Activated B cell treated with CpG ODN at 0.5 μM for 24 hours (primary cell): Measurements from ENCODE around the gene TMEM169. TPM values are rescaled to one million over a fixed set of nuclear protein-coding genes. Genes with fewer than 3 reads are reported as not detected.
"Not testable (repeated sequence)": the region's sequence is repeated elsewhere in the genome, so short reads cannot be mapped to it uniquely, and the experiment has no call there.

Experiments
- ATAC-seq: fragments of 200-7000 bp; cut with Tn5 transposase; one replicate; pipeline ENCODE4 v1.10.0; 2021; ENCODE audit warnings: low read depth, mild to moderate bottlenecking, moderate library complexity
- CTCF ChIA-PET: fragments of 350-600 bp; sonication (Branson Sonifier 250); formaldehyde crosslinking; loops from one replicate; lab custom pipeline; 2021; ENCODE audit warnings: antibody characterized with exemption; lab: Charles Lee
- POLR2A ChIA-PET: fragments of 350-600 bp; sonication (Branson Sonifier 250); formaldehyde crosslinking; loops from one replicate; lab custom pipeline; 2021; ENCODE audit warnings: antibody characterized with exemption; lab: Charles Lee
- DNase-seq: peaks from one replicate; pipeline ENCODE4 v3.0.0; 2022
- H3K27ac Mint-ChIP-seq: one replicate; pipeline ENCODE4 v1.8.0; 2020; ENCODE audit warnings: mixed read lengths
- H3K27me3 Mint-ChIP-seq: one replicate; pipeline ENCODE4 v1.8.0; 2021; ENCODE audit warnings: mixed read lengths
- H3K36me3 Mint-ChIP-seq: one replicate; pipeline ENCODE4 v1.8.0; 2021; ENCODE audit warnings: low read depth, mixed read lengths
- H3K4me1 Mint-ChIP-seq: one replicate; pipeline ENCODE4 v1.8.0; 2021; ENCODE audit warnings: mixed read lengths
- H3K4me3 Mint-ChIP-seq: one replicate; pipeline ENCODE4 v1.8.0; 2020; ENCODE audit warnings: mild to moderate bottlenecking, mixed read lengths
- H3K9me3 Mint-ChIP-seq: one replicate; pipeline ENCODE4 v1.8.0; 2020; ENCODE audit warnings: mixed read lengths
- CTCF ChIP-seq: fragments of 200-600 bp; IDR thresholded peaks from one replicate; pipeline ENCODE4 v1.8.0; 2022; ENCODE audit warnings: antibody characterized with exemption, mild to moderate bottlenecking
- intact Hi-C: fragments of 100-400 bp; cut with micrococcal nuclease; formaldehyde crosslinking; loops from one replicate; pipeline ENCODE4 v1.15.1; 2024
- total RNA-seq: library from RNA; stranded (reverse); gene quantifications from 2 replicates; pipeline ENCODE4 v1.2.3, GENCODE V29; 2022

TMEM169 gene
- total RNA-seq, 1 donor from 2014 or later = 0.40 TPM

- Mint-ChIP-seq H3K27me3 (no peaks in the 10 kb centered on the region), H3K4me1 (peaks cover 11% of the 10 kb centered on the region), H3K36me3 (peaks cover 19% of the 10 kb centered on the region), H3K27ac (no peak overlapping the region), H3K4me3 (no peak overlapping the region), H3K9me3 (no peaks in the 10 kb centered on the region)
- no peak for DNase-seq
- TF ChIP-seq CTCF = no peak
- ChIA-PET POLR2A (no interaction called here), CTCF (no interaction called here)
- no peak for ATAC-seq
- intact Hi-C loops = no loop called here
Observed at GRCh38 chr2:216074380-216074779, 7.3 kb upstream of the TMEM169 start.

GRCh38 chr2:216074794-216075193 is 6.9 kb upstream of the TMEM169 start:
- Mint-ChIP-seq H3K27me3 (no peaks in the 10 kb centered on the region), H3K4me3 (no peak overlapping the region), H3K36me3 (peaks cover 19% of the 10 kb centered on the region), H3K4me1 (peaks cover 11% of the 10 kb centered on the region), H3K9me3 (no peaks in the 10 kb centered on the region), H3K27ac (no peak overlapping the region)
- ATAC-seq (no peak), DNase-seq (no peak)
- intact Hi-C loops = no loop called here
- CTCF ChIA-PET = no interaction called here
- TF ChIP-seq CTCF = no peak
- POLR2A ChIA-PET = no interaction called here

- H3K36me3 Mint-ChIP-seq = peaks cover 19% of the 10 kb centered on the region
- no peaks in the 10 kb centered on the region for H3K27me3 Mint-ChIP-seq
- no peak for ATAC-seq
- intact Hi-C loops = no loop called here
- H3K9me3 Mint-ChIP-seq = no peaks in the 10 kb centered on the region
- H3K27ac Mint-ChIP-seq = no peak overlapping the region
- TF ChIP-seq CTCF = no peak
- peaks cover 14% of the 10 kb centered on the region for H3K4me1 Mint-ChIP-seq
- ChIA-PET CTCF (no interaction called here), POLR2A (no interaction called here)
- H3K4me3 Mint-ChIP-seq = no peak overlapping the region
- DNase-seq = no peak
Observed at GRCh38 chr2:216075510-216076485, 5.9 kb upstream of the TMEM169 start.

- intact Hi-C loops = no loop called here
Observed at GRCh38 chr2:216078776-216079175, 2.9 kb upstream of the TMEM169 start.

GRCh38 chr2:216080048-216080447 is 1.7 kb upstream of the TMEM169 start:
- intact Hi-C loops = loop anchor here (2.0 kb wide), 1 partner anchor 13 kb away; no protein-coding TSS in a partner anchor
- not testable (repeated sequence) for ATAC-seq

More at GRCh38 chr2:216078776-216079175, 2.9 kb upstream of the TMEM169 start:
- H3K36me3 Mint-ChIP-seq = peaks cover 21% of the 10 kb centered on the region
- ATAC-seq (no peak), DNase-seq (no peak)
- TF ChIP-seq CTCF = no peak
- peaks cover 41% of the 10 kb centered on the region for H3K4me1 Mint-ChIP-seq
- H3K9me3 Mint-ChIP-seq = no peaks in the 10 kb centered on the region
- no peak overlapping the region for H3K4me3 Mint-ChIP-seq
- no peaks in the 10 kb centered on the region for H3K27me3 Mint-ChIP-seq
- ChIA-PET POLR2A (interaction anchor here (0.8 kb wide), 1 partner anchor 21 kb away, joined by 4 read pairs; no protein-coding TSS in a partner anchor), CTCF (no interaction called here)
- H3K27ac Mint-ChIP-seq = no peak overlapping the region

More at GRCh38 chr2:216080048-216080447, 1.7 kb upstream of the TMEM169 start:
- H3K9me3 Mint-ChIP-seq, H3K27me3 Mint-ChIP-seq, H3K27ac Mint-ChIP-seq, POLR2A ChIA-PET, DNase-seq, CTCF ChIA-PET, H3K4me3 Mint-ChIP-seq: not testable (repeated sequence)
- peaks cover 45% of the 10 kb centered on the region for H3K4me1 Mint-ChIP-seq
- peaks cover 11% of the 10 kb centered on the region for H3K36me3 Mint-ChIP-seq
